ENCODE results near the gene SPOCK1. TPM values are rescaled to one million over a fixed set of nuclear protein-coding genes. Genes with fewer than 3 reads are reported as not detected.

Gene SPOCK1
- total RNA-seq, 4 donors from 2014 or later, result 22.7 to 117 (median 41.8) TPM

DNA sequence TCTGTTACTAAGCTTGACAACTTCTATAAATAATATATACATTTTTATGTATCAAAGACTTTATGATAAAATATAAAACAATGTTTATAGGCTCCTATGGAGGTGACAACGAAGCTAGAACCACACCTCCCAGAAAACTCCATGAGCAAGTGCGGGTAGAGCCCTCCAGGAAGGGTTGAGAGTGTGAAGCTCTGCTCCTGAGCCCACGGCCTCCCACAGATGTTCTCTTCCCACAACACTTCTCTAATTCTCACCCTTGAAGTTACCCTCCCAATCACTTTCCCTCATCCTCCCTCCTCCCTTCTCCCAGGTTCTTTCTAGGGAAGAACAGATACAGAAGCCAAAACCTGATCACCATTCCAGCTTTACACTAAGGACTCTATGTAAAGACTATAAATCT lies 427.6 kb downstream of the SPOCK1 start:
- DNase-seq (ENCODE audit: low spot score) (no peak), ATAC-seq (ENCODE audit: low FRiP score) (no peak)
- TF ChIP-seq, protein P1, sequence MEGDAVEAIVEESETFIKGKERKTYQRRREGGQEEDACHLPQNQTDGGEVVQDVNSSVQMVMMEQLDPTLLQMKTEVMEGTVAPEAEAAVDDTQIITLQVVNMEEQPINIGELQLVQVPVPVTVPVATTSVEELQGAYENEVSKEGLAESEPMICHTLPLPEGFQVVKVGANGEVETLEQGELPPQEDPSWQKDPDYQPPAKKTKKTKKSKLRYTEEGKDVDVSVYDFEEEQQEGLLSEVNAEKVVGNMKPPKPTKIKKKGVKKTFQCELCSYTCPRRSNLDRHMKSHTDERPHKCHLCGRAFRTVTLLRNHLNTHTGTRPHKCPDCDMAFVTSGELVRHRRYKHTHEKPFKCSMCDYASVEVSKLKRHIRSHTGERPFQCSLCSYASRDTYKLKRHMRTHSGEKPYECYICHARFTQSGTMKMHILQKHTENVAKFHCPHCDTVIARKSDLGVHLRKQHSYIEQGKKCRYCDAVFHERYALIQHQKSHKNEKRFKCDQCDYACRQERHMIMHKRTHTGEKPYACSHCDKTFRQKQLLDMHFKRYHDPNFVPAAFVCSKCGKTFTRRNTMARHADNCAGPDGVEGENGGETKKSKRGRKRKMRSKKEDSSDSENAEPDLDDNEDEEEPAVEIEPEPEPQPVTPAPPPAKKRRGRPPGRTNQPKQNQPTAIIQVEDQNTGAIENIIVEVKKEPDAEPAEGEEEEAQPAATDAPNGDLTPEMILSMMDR (IDR thresholded peaks at IDR 0.05), result no peak

DNA sequence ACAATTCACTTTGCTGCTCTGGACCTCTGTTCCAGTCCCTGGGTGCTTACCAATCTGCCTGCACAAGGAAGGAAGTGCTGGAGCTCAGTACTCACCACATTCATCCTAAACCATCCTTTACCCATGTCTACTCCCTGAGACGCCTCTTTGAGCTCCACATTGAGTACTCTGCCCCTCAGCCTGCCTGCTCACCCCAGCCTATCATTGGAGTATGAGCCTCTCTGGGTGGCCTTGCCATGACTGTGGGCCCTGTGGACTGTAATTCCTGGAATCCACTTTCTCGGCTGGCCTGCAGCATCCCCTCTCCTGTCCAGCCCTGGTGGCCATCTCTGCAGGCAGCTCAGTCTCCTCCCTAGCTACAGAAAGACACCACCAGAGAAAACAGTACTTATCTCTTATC lies 428.6 kb downstream of the SPOCK1 start:
- DNase-seq (ENCODE audit: low spot score), result no peak
- no peak for ATAC-seq (ENCODE audit: low FRiP score)
- TF ChIP-seq, protein P1 (IDR thresholded peaks at IDR 0.05), result no peak

DNA sequence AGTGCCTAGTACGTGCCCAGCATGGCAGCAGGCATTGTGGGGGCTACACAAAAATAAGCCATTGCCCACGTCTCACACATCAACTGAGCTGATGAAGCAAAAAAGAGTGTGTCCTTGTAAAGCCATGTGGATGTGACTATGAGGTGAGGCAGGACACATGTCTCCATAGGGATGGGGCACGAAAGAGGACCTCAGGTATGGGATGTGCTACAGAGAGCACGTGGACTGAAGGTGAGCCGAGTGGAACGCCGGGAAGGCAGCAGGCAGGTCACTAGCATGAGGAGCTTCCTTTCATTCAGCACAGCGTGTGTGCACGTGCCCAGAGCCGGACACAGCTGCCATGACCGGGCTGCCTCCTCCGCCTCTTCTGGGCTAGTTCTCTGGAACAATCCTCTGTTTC lies 429.8 kb downstream of the SPOCK1 start:
- TF ChIP-seq, protein P1 (IDR thresholded peaks at IDR 0.05), result no peak
- DNase-seq (ENCODE audit: low spot score) (no peak), ATAC-seq (ENCODE audit: low FRiP score) (no peak)

DNA sequence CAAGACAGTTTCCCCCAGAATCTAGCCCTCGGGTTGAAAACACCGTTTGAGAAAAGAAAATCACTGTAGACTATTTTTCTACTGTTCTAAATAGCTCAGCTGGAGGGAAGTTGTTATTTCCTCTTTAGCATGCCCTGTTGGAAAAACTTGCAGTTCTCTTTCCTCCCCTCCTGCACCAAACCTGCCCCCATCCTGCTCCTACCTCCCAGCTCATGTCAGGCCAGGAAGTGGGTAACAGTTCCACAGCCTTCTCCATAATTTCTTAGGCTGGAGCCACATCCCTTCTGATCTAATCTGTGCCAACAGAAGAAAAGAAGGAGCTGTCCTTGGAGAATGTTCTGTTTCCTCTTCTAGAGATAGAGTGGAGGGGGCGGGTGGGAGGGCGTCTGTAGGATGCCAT lies 437.7 kb downstream of the SPOCK1 start:
- TF ChIP-seq, protein P1 (IDR thresholded peaks at IDR 0.05), result no peak
- no peak for ATAC-seq (ENCODE audit: low FRiP score)
- no peak for DNase-seq (ENCODE audit: low spot score)

DNA sequence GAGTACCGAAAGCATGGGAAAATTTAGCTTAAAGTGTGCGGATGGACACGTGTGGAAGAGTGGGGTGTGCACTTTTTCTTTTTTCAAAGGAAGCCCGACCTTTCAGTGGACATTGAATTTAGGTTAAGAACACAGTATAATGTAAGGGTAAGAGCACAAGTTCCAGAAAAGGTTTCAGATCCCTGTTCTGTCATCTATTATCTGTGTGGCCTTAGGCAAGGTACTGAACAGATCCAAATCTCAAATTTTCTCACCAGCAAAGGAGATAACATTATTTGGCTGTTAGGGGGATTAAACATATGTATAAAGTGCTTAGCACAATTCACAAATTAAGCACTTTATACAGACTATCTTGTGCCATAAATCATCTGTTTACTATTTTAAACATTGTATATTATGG lies 441.0 kb downstream of the SPOCK1 start:
- TF ChIP-seq, protein P1 (IDR thresholded peaks at IDR 0.05), result no peak
- no peak for DNase-seq (ENCODE audit: low spot score)
- no peak for ATAC-seq (ENCODE audit: low FRiP score)

DNA sequence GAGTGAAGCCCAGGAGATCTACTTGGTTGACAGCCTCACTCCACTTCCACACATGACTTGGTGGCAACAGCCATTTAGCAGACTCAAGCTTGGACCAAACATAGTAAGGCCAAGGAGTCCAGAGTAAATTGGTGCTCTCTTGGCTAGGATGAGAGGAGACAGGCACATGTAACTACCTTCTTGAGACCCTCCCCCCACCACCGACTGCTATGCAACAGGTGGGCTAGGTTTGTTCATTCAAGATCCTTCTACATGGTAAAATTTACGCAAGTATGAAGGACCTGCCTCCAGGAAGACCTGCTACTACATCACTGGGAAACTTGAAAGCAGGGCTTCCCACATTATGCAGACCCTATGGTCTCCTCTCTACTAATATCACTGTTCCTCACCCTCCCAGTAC lies 442.4 kb downstream of the SPOCK1 start:
- ATAC-seq (ENCODE audit: low FRiP score), result no peak
- TF ChIP-seq, protein P1 (IDR thresholded peaks at IDR 0.05), result no peak
- no peak for DNase-seq (ENCODE audit: low spot score)

DNA sequence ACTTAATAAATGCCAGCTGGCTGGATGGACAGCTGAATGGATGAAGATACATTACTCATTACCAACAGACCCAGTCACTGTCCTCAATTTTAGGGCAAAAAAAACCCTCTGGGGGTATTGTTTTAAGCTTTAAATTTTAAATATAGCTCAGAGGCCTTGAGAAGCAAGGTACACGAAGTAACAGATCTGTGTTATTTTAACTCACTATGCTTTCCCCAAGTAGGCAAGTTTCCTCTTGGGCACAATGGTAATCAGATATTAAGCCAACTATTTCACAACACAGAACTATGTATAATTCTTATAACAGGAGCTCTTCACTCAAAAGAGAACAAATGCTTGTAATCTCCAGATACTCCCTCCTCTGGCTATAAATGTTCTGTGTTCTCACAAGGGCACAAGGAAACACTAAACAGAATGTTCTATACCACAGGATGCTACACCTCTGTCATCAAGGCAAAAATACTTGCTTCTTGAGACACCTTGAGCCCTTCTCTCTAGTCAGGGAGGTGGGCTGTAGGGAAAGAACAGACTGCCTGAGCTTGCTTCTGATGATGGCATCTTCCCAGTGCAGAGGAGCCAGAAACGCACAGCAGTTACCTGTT lies 443.8 kb downstream of the SPOCK1 start:
- ATAC-seq (ENCODE audit: low FRiP score), result no peak

More for the DNA sequence above, 443.8 kb downstream of the SPOCK1 start:
- TF ChIP-seq, protein P1 (IDR thresholded peaks at IDR 0.05), result no peak
- no peak for DNase-seq (ENCODE audit: low spot score)

All from omental fat pad (tissue), 4 donors.